Measurements from ENCODE around the gene DUOXA1.

- TF ChIP-seq CTCF (IDR thresholded peaks at IDR 0.05 in 4 of 5, conservative IDR thresholded peaks at IDR 0.05 in 1 of 5) (no peak), POLR2A (IDR thresholded peaks at IDR 0.05) (no peak)
These were observed 16.2 kb downstream of the DUOXA1 start for GRCh38 chr15:45113380-45113990.
